K562 (cell line): ENCODE data around the gene USH1G. TPM values are rescaled to one million over a fixed set of nuclear protein-coding genes. Genes with fewer than 3 reads are reported as not detected.

ENCODE experiments used
- BACH1 ChIP-seq: fragments of 200-800 bp; sonication (Bioruptor generic); IDR thresholded peaks from 2 replicates; pipeline ENCODE4 v1.6.1; 2016; ENCODE audit warnings: missing genetic modification characterization, missing compliant biosample characterization
- CCNT2 ChIP-seq: IDR thresholded peaks from 2 replicates; pipeline ENCODE4 v1.6.1; 2011; ENCODE audit warnings: borderline replicate concordance, low read depth, mild to moderate bottlenecking, moderate library complexity, mixed read lengths, low read length; ENCODE audit not compliant: insufficient read length; ENCODE audit errors: extremely low read depth
- CHAMP1 ChIP-seq: fragments of 450-650 bp; IDR thresholded peaks from 2 replicates; pipeline ENCODE4 v1.6.1; 2016; ENCODE audit warnings: mild to moderate bottlenecking
- MAFG ChIP-seq: fragments of 450-650 bp; conservative IDR thresholded peaks from 2 replicates; pipeline ENCODE4 v1.6.1; 2016; ENCODE audit warnings: missing genetic modification characterization, missing compliant biosample characterization
- MCM7 ChIP-seq, 2 experiments: fragments of 450-650 bp; IDR thresholded peaks; 2 replicates each; pipeline ENCODE4 v1.6.1; 2016 to 2018
- POLR2B ChIP-seq: fragments of 450-650 bp; IDR thresholded peaks from 2 replicates; pipeline ENCODE4 v1.6.1; 2018; ENCODE audit warnings: low read depth; ENCODE audit not compliant: partially characterized antibody
- PTRF ChIP-seq: fragments of 450-650 bp; IDR thresholded peaks from 2 replicates; pipeline ENCODE4 v1.6.1; 2016; ENCODE audit warnings: mild to moderate bottlenecking, missing genetic modification characterization, missing compliant biosample characterization
- TFAM ChIP-seq: fragments of 250-450 bp; sonication (Bioruptor Pico); conservative IDR thresholded peaks from 2 replicates; pipeline ENCODE4 v1.5.0; 2021; ENCODE audit warnings: mild to moderate bottlenecking, moderate library complexity
- ZFP36 ChIP-seq: fragments of 150-350 bp; IDR thresholded peaks from 2 replicates; pipeline ENCODE4 v1.6.1; 2018; ENCODE audit warnings: low read length, low read depth; ENCODE audit not compliant: partially characterized antibody
- ZNF584 ChIP-seq: fragments of 200-800 bp; sonication (Bioruptor generic); IDR thresholded peaks from 2 replicates; pipeline ENCODE4 v1.6.1; 2016; ENCODE audit warnings: low read depth, mild to moderate bottlenecking, missing genetic modification characterization, missing compliant biosample characterization
- polyA plus RNA-seq, 8 experiments: library from polyadenylated mRNA; depleted of rRNA in 4 of 8; stranded (reverse) in 5 of 8; unstranded in 3 of 8; fragments of >200 nt; fragmentation: Nextera tagmentation in 2 of 8; fragmentation: Illumina TruSeq in 1 of 8; extraction: Ambion mirVana in 2 of 8; extraction: Trizol in 1 of 8; gene quantifications; 2 replicates each; pipeline versions ENCODE4 v1.2.1 to v1.2.3, GENCODE V29; 2011 to 2014; ENCODE audit warnings: inconsistent platforms in 1 of 8, missing spikeins in 1 of 8
- total RNA-seq, 7 experiments: library from RNA; depleted of rRNA in 6 of 7; stranded (reverse); fragments of >200 nt in 6 of 7; fragmentation: Illumina TruSeq in 2 of 7; extraction: Trizol in 2 of 7; gene quantifications; 2 replicates each; pipeline versions ENCODE4 v1.2.1 to v1.2.3, GENCODE V29; 2011 to 2021; ENCODE audit warnings: low replicate concordance in 1 of 7
- TF ChIP-seq, protein P1 (sequence below): sonication (generic); formaldehyde crosslinking; IDR thresholded peaks from 2 replicates; pipeline ENCODE4 v1.8.0; 2022; ENCODE audit warnings: mild to moderate bottlenecking, missing genetic modification reagents
- TF ChIP-seq, protein P2 (sequence below): sonication (generic); formaldehyde crosslinking; IDR thresholded peaks from 2 replicates; pipeline ENCODE4 v1.8.1; 2022; ENCODE audit warnings: missing genetic modification reagents

The USH1G gene
- total and polyA plus RNA-seq, 9 of the 15 experiments (the other 6 are each of a cell fraction or from before 2014, with no cell fraction given): 0.22 to 1.00 (median 0.64) TPM; not detected in 2

GRCh38 chr17:74875977-74876593 lies 47.0 kb downstream of the USH1G start (continued):
- TF ChIP-seq, protein P1, sequence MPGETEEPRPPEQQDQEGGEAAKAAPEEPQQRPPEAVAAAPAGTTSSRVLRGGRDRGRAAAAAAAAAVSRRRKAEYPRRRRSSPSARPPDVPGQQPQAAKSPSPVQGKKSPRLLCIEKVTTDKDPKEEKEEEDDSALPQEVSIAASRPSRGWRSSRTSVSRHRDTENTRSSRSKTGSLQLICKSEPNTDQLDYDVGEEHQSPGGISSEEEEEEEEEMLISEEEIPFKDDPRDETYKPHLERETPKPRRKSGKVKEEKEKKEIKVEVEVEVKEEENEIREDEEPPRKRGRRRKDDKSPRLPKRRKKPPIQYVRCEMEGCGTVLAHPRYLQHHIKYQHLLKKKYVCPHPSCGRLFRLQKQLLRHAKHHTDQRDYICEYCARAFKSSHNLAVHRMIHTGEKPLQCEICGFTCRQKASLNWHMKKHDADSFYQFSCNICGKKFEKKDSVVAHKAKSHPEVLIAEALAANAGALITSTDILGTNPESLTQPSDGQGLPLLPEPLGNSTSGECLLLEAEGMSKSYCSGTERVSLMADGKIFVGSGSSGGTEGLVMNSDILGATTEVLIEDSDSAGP (CRISPR knock-in tag): no peak
- TF ChIP-seq, protein P2, sequence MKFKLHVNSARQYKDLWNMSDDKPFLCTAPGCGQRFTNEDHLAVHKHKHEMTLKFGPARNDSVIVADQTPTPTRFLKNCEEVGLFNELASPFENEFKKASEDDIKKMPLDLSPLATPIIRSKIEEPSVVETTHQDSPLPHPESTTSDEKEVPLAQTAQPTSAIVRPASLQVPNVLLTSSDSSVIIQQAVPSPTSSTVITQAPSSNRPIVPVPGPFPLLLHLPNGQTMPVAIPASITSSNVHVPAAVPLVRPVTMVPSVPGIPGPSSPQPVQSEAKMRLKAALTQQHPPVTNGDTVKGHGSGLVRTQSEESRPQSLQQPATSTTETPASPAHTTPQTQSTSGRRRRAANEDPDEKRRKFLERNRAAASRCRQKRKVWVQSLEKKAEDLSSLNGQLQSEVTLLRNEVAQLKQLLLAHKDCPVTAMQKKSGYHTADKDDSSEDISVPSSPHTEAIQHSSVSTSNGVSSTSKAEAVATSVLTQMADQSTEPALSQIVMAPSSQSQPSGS (CRISPR knock-in tag): no peak
- no peak for TF ChIP-seq CHAMP1
- no peak for TF ChIP-seq MCM7 (IDR thresholded peaks at IDR 0.05)
- TF ChIP-seq CCNT2: no peak
- peak; percentile 85 for TF ChIP-seq BACH1 (tag)
- peak; percentile 89 for TF ChIP-seq ZNF584 (CRISPR knock-in tag)
- TF ChIP-seq TFAM: no peak
- TF ChIP-seq ZFP36: no peak
- peak; percentile 98 for TF ChIP-seq MAFG (tag)
- TF ChIP-seq POLR2B: no peak
- TF ChIP-seq PTRF (tag): no peak
